Esophagus squamous epithelium (tissue), 4 donors: ENCODE data around the gene ASH1L.

Source experiments
- CTCF ChIP-seq, 6 experiments: fragments of 450-650 bp in 4 of 6; fragments of 200-600 bp in 2 of 6; sonication (generic) in 2 of 6; IDR thresholded peaks; one replicate each; pipeline ENCODE4 v1.5.1; 2016 to 2019; ENCODE audit warnings: antibody characterized with exemption in 6 of 6, mild to moderate bottlenecking in 4 of 6, moderate library complexity in 4 of 6
- POLR2A ChIP-seq, 4 donors: fragments of 450-650 bp; IDR thresholded peaks; one replicate each; pipeline ENCODE4 v1.6.1; 2017; ENCODE audit warnings: antibody characterized with exemption in 4 of 4, mild to moderate bottlenecking in 4 of 4, moderate library complexity in 3 of 4

- TF ChIP-seq CTCF (IDR thresholded peaks at IDR 0.05): no peak
- no peak for TF ChIP-seq POLR2A (IDR thresholded peaks at IDR 0.05)
Measured at GRCh38 chr1:155295942-155296267, 266.7 kb downstream of the ASH1L start.
